Glutamatergic neuron (in vitro differentiated cells): ENCODE measurements around the gene MAN1A1. TPM values are rescaled to one million over a fixed set of nuclear protein-coding genes. Genes with fewer than 3 reads are reported as not detected.
"Not testable (repeated sequence)": the region's sequence is repeated elsewhere in the genome, so short reads cannot be mapped to it uniquely, and the experiment has no call there.

ENCODE experiments used
- DNase-seq: peaks from one replicate; pipeline ENCODE4 v3.0.0; 2022
- H3K27ac Mint-ChIP-seq: one replicate; pipeline ENCODE4 v1.8.0; 2020; ENCODE audit warnings: mild to moderate bottlenecking, mixed read lengths, inconsistent platforms; ENCODE audit not compliant: unreplicated experiment
- H3K27me3 Mint-ChIP-seq: one replicate; pipeline ENCODE4 v1.8.0; 2020; ENCODE audit warnings: mild to moderate bottlenecking, moderate library complexity, mixed read lengths, inconsistent platforms; ENCODE audit not compliant: unreplicated experiment
- H3K36me3 Mint-ChIP-seq: one replicate; pipeline ENCODE4 v1.8.0; 2020; ENCODE audit warnings: mild to moderate bottlenecking, mixed read lengths, inconsistent platforms; ENCODE audit not compliant: unreplicated experiment
- H3K4me1 Mint-ChIP-seq: one replicate; pipeline ENCODE4 v1.8.0; 2020; ENCODE audit warnings: mild to moderate bottlenecking, low read depth, mixed read lengths, inconsistent platforms; ENCODE audit not compliant: unreplicated experiment
- H3K4me3 Mint-ChIP-seq: one replicate; pipeline ENCODE4 v1.8.0; 2020; ENCODE audit warnings: mild to moderate bottlenecking, mixed read lengths, inconsistent platforms; ENCODE audit not compliant: unreplicated experiment
- H3K9me3 Mint-ChIP-seq: one replicate; pipeline ENCODE4 v1.8.0; 2020; ENCODE audit warnings: mild to moderate bottlenecking, moderate library complexity, mixed read lengths, inconsistent platforms; ENCODE audit not compliant: unreplicated experiment
- total RNA-seq: library from RNA; stranded (reverse); fragmentation: NEBNext Ultra II Directional; extraction: Animal tissue kit (Norgen Biotek cat#: 25700); gene quantifications from one replicate; pipeline ENCODE4 v1.2.1, GENCODE V29; 2021; ENCODE audit not compliant: unreplicated experiment
- TF ChIP-seq, protein P1 (sequence below): fragments of 200-600 bp; sonication (generic); IDR thresholded peaks from one replicate; pipeline ENCODE4 v1.5.0; 2021; ENCODE audit not compliant: partially characterized antibody, unreplicated experiment

MAN1A1 gene
- total RNA-seq, 1 donor from 2014 or later = 10.5 TPM

DNA sequence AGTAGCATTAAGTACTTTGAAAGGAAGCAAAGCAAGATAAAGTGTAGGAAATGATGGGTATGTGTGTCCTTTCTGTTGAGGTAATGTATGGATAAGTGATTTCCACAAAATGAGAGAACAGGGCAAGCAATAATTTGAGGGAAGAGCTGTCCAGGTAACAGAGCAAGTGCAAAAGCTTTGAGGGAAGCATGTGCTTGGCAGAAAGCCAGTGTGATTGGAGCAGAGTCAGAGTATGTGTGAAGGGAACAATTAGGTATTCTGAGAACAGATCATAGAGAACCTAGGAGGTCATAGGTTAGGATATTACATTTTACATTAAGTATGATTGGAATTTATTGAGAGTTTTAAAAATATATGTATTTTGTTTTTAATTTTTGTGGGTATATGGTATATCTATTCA, 30.2 kb upstream of the MAN1A1 start:
- H3K36me3 Mint-ChIP-seq = peaks cover 4% of the 10 kb centered on the region
- no peaks in the 10 kb centered on the region for H3K9me3 Mint-ChIP-seq
- no peak for DNase-seq
- TF ChIP-seq, protein P1, sequence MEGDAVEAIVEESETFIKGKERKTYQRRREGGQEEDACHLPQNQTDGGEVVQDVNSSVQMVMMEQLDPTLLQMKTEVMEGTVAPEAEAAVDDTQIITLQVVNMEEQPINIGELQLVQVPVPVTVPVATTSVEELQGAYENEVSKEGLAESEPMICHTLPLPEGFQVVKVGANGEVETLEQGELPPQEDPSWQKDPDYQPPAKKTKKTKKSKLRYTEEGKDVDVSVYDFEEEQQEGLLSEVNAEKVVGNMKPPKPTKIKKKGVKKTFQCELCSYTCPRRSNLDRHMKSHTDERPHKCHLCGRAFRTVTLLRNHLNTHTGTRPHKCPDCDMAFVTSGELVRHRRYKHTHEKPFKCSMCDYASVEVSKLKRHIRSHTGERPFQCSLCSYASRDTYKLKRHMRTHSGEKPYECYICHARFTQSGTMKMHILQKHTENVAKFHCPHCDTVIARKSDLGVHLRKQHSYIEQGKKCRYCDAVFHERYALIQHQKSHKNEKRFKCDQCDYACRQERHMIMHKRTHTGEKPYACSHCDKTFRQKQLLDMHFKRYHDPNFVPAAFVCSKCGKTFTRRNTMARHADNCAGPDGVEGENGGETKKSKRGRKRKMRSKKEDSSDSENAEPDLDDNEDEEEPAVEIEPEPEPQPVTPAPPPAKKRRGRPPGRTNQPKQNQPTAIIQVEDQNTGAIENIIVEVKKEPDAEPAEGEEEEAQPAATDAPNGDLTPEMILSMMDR = no peak
- no peak overlapping the region for H3K27ac Mint-ChIP-seq
- H3K4me1 Mint-ChIP-seq = no peaks in the 10 kb centered on the region
- H3K4me3 Mint-ChIP-seq = no peak overlapping the region
- H3K27me3 Mint-ChIP-seq = peaks cover 1% of the 10 kb centered on the region

DNA sequence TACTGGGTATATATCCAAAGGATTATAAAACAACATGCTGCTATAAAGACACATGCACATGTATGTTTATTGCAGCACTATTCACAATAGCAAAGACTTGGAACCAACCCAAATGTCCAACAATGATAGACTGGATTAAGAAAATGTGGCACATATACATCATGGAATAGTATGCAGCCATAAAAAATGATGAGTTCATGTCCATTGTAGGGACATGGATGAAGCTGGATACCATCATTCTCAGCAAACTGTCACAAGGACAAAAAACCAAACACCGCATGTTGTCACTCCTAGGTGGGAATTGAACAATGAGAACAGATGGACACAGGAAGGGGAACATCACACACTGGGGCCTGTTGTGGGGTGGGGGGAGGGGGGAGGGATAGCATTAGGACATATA, 27.5 kb upstream of the MAN1A1 start:
- H3K4me1 Mint-ChIP-seq, H3K4me3 Mint-ChIP-seq, H3K9me3 Mint-ChIP-seq, DNase-seq, H3K27me3 Mint-ChIP-seq, H3K27ac Mint-ChIP-seq, H3K36me3 Mint-ChIP-seq: not testable (repeated sequence)

DNA sequence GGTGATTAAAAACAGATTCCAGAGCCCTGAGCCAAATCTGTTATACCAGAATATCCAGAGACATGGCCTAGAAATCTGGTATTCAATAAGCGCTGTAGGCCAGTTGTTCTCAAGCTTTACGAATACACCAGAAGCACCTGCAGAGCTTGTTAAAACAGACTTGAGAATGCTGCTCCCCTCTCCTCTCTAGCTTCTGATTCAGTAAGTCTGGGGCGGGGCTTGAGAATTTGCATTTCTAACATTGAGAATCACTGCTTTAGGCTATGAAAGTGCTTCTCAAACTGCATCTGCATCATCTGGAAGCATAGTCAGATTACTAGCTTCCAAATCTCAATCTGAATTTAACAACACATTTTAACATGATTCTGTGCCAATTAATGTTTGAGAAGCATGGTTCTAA, 20.5 kb upstream of the MAN1A1 start:
- H3K4me1 Mint-ChIP-seq = no peaks in the 10 kb centered on the region
- H3K9me3 Mint-ChIP-seq = no peaks in the 10 kb centered on the region
- no peak overlapping the region for H3K4me3 Mint-ChIP-seq
- no peaks in the 10 kb centered on the region for H3K27me3 Mint-ChIP-seq
- no peak overlapping the region for H3K27ac Mint-ChIP-seq
- TF ChIP-seq, protein P1 = no peak
- no peaks in the 10 kb centered on the region for H3K36me3 Mint-ChIP-seq
- DNase-seq = no peak

GRCh38 chr6:119368921-119369320, 19.4 kb upstream of the MAN1A1 start:
- DNase-seq = no peak
- H3K27me3 Mint-ChIP-seq = no peaks in the 10 kb centered on the region
- H3K4me1 Mint-ChIP-seq = no peaks in the 10 kb centered on the region
- no peak overlapping the region for H3K27ac Mint-ChIP-seq
- no peaks in the 10 kb centered on the region for H3K36me3 Mint-ChIP-seq
- H3K9me3 Mint-ChIP-seq = no peaks in the 10 kb centered on the region
- no peak overlapping the region for H3K4me3 Mint-ChIP-seq
- TF ChIP-seq, protein P1 = no peak

DNA sequence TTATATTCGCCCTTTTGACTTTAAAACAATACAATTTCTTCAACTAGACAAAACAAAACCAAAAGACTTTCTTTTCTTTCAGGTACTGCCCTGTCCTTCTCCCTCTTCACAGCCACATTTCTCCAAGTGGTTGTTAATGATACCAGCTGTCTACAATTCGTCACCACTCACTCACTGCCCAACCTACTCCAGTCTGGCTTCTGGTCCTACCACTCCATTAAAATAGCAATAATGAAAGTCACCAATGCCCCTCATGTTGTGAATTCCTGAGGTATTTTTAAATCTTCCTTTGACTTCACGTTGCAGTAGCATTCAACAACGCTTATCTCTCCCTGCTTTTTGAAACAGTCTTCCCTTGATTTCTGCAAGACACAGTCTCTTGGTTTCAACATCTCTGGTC, 11.6 kb upstream of the MAN1A1 start:
- H3K27me3 Mint-ChIP-seq = no peaks in the 10 kb centered on the region
- TF ChIP-seq, protein P1 = no peak
- no peaks in the 10 kb centered on the region for H3K4me1 Mint-ChIP-seq
- no peak overlapping the region for H3K4me3 Mint-ChIP-seq
- no peak for DNase-seq
- H3K9me3 Mint-ChIP-seq = no peaks in the 10 kb centered on the region
- no peaks in the 10 kb centered on the region for H3K36me3 Mint-ChIP-seq
- no peak overlapping the region for H3K27ac Mint-ChIP-seq
